ENCODE results near the gene LNP1. TPM values are rescaled to one million over a fixed set of nuclear protein-coding genes. Genes with fewer than 3 reads are reported as not detected.
A peak's percentile ranks its signal among the peaks of the same experiment; 100 is the strongest.

The LNP1 gene
- total RNA-seq, 1 experiment from 2014 or later, result 6.7 TPM

DNA sequence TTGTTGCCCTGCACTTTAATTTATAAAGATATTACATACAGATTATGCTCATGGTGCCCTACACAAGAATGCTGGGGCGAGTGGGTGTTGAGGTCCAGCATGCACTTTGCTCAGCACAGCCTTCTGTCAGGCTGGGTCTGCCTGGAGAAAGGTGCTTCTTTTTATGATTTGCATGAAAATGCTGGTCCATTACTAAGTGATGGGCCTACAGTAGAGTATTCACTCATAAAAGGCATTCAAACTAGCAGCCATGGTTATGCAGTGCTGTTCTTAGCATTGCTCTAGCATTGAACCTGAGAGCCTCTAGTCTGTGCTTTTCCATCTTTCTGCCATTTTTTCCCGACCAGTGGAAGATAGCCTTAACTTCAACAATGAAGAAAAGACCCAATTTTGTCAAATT is 12.3 kb downstream of the LNP1 start:
- H3K9me3 Mint-ChIP-seq, result peaks cover 14% of the 10 kb centered on the region
- ATAC-seq, result peak; percentile 86
- peaks cover 49% of the 10 kb centered on the region for H3K4me1 Mint-ChIP-seq
- peaks cover 30% of the 10 kb centered on the region for H3K36me3 Mint-ChIP-seq
- TF ChIP-seq ZNF423 (CRISPR knock-in tag; IDR thresholded peaks at IDR 0.05) (no peak), CREM (CRISPR knock-in tag; IDR thresholded peaks at IDR 0.05) (no peak), CREB1 (CRISPR knock-in tag; IDR thresholded peaks at IDR 0.05) (no peak), ESRRA (CRISPR knock-in tag; IDR thresholded peaks at IDR 0.05; ENCODE audit: borderline replicate concordance) (no peak), NR1H2 (CRISPR knock-in tag; IDR thresholded peaks at IDR 0.05) (no peak), ZNF416 (CRISPR knock-in tag; IDR thresholded peaks at IDR 0.05) (no peak), ZNF671 (CRISPR knock-in tag; IDR thresholded peaks at IDR 0.05) (no peak)
- TF ChIP-seq, protein P1, sequence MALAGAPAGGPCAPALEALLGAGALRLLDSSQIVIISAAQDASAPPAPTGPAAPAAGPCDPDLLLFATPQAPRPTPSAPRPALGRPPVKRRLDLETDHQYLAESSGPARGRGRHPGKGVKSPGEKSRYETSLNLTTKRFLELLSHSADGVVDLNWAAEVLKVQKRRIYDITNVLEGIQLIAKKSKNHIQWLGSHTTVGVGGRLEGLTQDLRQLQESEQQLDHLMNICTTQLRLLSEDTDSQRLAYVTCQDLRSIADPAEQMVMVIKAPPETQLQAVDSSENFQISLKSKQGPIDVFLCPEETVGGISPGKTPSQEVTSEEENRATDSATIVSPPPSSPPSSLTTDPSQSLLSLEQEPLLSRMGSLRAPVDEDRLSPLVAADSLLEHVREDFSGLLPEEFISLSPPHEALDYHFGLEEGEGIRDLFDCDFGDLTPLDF (CRISPR knock-in tag; IDR thresholded peaks at IDR 0.05), result no peak
- TF ChIP-seq, protein P2, sequence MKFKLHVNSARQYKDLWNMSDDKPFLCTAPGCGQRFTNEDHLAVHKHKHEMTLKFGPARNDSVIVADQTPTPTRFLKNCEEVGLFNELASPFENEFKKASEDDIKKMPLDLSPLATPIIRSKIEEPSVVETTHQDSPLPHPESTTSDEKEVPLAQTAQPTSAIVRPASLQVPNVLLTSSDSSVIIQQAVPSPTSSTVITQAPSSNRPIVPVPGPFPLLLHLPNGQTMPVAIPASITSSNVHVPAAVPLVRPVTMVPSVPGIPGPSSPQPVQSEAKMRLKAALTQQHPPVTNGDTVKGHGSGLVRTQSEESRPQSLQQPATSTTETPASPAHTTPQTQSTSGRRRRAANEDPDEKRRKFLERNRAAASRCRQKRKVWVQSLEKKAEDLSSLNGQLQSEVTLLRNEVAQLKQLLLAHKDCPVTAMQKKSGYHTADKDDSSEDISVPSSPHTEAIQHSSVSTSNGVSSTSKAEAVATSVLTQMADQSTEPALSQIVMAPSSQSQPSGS (CRISPR knock-in tag; IDR thresholded peaks at IDR 0.05; ENCODE audit: borderline replicate concordance, low read depth), result no peak
- TF ChIP-seq, protein P3, sequence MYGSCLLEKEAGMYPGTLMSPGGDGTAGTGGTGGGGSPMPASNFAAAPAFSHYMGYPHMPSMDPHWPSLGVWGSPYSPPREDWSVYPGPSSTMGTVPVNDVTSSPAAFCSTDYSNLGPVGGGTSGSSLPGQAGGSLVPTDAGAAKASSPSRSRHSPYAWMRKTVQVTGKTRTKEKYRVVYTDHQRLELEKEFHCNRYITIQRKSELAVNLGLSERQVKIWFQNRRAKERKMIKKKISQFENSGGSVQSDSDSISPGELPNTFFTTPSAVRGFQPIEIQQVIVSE (CRISPR knock-in tag; IDR thresholded peaks at IDR 0.05; ENCODE audit: borderline replicate concordance), result no peak
- TF ChIP-seq, protein P4, sequence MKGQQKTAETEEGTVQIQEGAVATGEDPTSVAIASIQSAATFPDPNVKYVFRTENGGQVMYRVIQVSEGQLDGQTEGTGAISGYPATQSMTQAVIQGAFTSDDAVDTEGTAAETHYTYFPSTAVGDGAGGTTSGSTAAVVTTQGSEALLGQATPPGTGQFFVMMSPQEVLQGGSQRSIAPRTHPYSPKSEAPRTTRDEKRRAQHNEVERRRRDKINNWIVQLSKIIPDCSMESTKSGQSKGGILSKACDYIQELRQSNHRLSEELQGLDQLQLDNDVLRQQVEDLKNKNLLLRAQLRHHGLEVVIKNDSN (CRISPR knock-in tag; IDR thresholded peaks at IDR 0.05), result no peak
- TF ChIP-seq, protein P5, sequence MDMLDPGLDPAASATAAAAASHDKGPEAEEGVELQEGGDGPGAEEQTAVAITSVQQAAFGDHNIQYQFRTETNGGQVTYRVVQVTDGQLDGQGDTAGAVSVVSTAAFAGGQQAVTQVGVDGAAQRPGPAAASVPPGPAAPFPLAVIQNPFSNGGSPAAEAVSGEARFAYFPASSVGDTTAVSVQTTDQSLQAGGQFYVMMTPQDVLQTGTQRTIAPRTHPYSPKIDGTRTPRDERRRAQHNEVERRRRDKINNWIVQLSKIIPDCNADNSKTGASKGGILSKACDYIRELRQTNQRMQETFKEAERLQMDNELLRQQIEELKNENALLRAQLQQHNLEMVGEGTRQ (CRISPR knock-in tag; IDR thresholded peaks at IDR 0.05), result no peak
- TF ChIP-seq, protein P6, sequence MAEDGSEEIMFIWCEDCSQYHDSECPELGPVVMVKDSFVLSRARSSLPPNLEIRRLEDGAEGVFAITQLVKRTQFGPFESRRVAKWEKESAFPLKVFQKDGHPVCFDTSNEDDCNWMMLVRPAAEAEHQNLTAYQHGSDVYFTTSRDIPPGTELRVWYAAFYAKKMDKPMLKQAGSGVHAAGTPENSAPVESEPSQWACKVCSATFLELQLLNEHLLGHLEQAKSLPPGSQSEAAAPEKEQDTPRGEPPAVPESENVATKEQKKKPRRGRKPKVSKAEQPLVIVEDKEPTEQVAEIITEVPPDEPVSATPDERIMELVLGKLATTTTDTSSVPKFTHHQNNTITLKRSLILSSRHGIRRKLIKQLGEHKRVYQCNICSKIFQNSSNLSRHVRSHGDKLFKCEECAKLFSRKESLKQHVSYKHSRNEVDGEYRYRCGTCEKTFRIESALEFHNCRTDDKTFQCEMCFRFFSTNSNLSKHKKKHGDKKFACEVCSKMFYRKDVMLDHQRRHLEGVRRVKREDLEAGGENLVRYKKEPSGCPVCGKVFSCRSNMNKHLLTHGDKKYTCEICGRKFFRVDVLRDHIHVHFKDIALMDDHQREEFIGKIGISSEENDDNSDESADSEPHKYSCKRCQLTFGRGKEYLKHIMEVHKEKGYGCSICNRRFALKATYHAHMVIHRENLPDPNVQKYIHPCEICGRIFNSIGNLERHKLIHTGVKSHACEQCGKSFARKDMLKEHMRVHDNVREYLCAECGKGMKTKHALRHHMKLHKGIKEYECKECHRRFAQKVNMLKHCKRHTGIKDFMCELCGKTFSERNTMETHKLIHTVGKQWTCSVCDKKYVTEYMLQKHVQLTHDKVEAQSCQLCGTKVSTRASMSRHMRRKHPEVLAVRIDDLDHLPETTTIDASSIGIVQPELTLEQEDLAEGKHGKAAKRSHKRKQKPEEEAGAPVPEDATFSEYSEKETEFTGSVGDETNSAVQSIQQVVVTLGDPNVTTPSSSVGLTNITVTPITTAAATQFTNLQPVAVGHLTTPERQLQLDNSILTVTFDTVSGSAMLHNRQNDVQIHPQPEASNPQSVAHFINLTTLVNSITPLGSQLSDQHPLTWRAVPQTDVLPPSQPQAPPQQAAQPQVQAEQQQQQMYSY (CRISPR knock-in tag; IDR thresholded peaks at IDR 0.05), result no peak
- TF ChIP-seq, protein P7, sequence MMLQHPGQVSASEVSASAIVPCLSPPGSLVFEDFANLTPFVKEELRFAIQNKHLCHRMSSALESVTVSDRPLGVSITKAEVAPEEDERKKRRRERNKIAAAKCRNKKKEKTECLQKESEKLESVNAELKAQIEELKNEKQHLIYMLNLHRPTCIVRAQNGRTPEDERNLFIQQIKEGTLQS (CRISPR knock-in tag; conservative IDR thresholded peaks at IDR 0.05), result no peak
- TF ChIP-seq, protein P8, sequence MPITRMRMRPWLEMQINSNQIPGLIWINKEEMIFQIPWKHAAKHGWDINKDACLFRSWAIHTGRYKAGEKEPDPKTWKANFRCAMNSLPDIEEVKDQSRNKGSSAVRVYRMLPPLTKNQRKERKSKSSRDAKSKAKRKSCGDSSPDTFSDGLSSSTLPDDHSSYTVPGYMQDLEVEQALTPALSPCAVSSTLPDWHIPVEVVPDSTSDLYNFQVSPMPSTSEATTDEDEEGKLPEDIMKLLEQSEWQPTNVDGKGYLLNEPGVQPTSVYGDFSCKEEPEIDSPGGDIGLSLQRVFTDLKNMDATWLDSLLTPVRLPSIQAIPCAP (CRISPR knock-in tag; IDR thresholded peaks at IDR 0.05), result no peak
- H3K27ac Mint-ChIP-seq, result no peak overlapping the region; the same call in 1 of the 2 replicates
- no peak for DNase-seq (ENCODE audit: low spot score)
- ChIA-PET CTCF (no interaction called here), POLR2A (no interaction called here)
- no peaks in the 10 kb centered on the region for H3K27me3 Mint-ChIP-seq (ENCODE audit: low read depth)
- 0 out of 2 replicates have a peak overlapping the region, but pooled peaks have one; percentile 3 for H3K4me3 Mint-ChIP-seq

DNA sequence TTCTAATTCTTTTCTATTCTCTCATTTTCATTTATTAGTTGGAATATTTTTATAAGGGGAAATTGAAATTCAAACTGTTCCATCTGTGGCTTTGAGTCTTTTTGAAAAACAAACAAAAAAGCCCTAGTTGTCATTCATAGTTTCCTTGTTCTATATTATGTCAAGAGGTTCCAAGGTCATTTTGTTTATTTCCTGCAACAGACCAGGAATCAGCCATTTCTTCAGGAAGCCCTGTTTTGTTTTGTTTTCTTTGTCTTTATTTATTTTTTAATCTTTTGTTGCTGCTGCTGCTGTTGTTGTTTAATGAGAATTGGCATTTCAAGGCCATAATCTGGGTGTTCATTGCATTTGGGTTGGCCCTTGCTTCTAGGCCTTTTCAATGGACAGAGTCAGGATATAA is 14.8 kb downstream of the LNP1 start:
- CTCF ChIA-PET, result interaction anchor here (1.6 kb wide), 1 partner anchor 47 kb away, joined by 5 read pairs; no protein-coding TSS in a partner anchor
- H3K36me3 Mint-ChIP-seq, result peaks cover 23% of the 10 kb centered on the region
- POLR2A ChIA-PET, result no interaction called here
- ATAC-seq (no peak), DNase-seq (ENCODE audit: low spot score) (no peak)
- peaks cover 52% of the 10 kb centered on the region for H3K4me1 Mint-ChIP-seq
- 0 out of 2 replicates have a peak overlapping the region, but pooled peaks have one; percentile 24 for H3K27ac Mint-ChIP-seq
- no peak overlapping the region for H3K4me3 Mint-ChIP-seq
- no peaks in the 10 kb centered on the region for H3K27me3 Mint-ChIP-seq (ENCODE audit: low read depth)
- H3K9me3 Mint-ChIP-seq, result peaks cover 7% of the 10 kb centered on the region
- TF ChIP-seq NFATC4 (CRISPR knock-in tag; IDR thresholded peaks at IDR 0.05) (no peak), ETV6 (CRISPR knock-in tag; IDR thresholded peaks at IDR 0.05) (no peak), FOXJ3 (CRISPR knock-in tag; IDR thresholded peaks at IDR 0.05; ENCODE audit: borderline replicate concordance) (no peak)
- TF ChIP-seq, protein P9, sequence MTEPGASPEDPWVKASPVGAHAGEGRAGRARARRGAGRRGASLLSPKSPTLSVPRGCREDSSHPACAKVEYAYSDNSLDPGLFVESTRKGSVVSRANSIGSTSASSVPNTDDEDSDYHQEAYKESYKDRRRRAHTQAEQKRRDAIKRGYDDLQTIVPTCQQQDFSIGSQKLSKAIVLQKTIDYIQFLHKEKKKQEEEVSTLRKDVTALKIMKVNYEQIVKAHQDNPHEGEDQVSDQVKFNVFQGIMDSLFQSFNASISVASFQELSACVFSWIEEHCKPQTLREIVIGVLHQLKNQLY (CRISPR knock-in tag; IDR thresholded peaks at IDR 0.05), result no peak
- TF ChIP-seq, protein P2 (CRISPR knock-in tag; IDR thresholded peaks at IDR 0.05; ENCODE audit: borderline replicate concordance, low read depth), result no peak
- TF ChIP-seq, protein P5 (CRISPR knock-in tag; IDR thresholded peaks at IDR 0.05), result no peak
